ENCODE data around the gene MDGA2.

The MDGA2 gene

GRCh38 chr14:47153746-47154145 lies 521.7 kb downstream of the MDGA2 start:
- H3K4me3 ChIP-seq, result no peak overlapping the region
- H3K9ac ChIP-seq, result no peak overlapping the region
- H3K27ac ChIP-seq, result no peak overlapping the region
- no peaks in the 10 kb centered on the region for H3K4me1 ChIP-seq
- no peaks in the 10 kb centered on the region for H3K36me3 ChIP-seq
- H3K9me3 ChIP-seq, result peaks cover 3% of the 10 kb centered on the region; the same call in 1 of the 2 replicates
- H3K4me2 ChIP-seq, result no peak overlapping the region
- no peaks in the 10 kb centered on the region for H3K27me3 ChIP-seq
- no peaks in the 10 kb centered on the region for H4K20me1 ChIP-seq
- no peak for TF ChIP-seq Cebpa-rat (IDR thresholded peaks at IDR 0.05)

GRCh38 chr14:47150267-47150666 lies 525.1 kb downstream of the MDGA2 start:
- Histone ChIP-seq H4K20me1 (no peaks in the 10 kb centered on the region), H3K27ac (no peak overlapping the region), H3K4me1 (no peaks in the 10 kb centered on the region), H3K27me3 (no peaks in the 10 kb centered on the region), H3K4me3 (no peak overlapping the region), H3K9me3 (0 out of 2 replicates have a peak, but pooled peaks cover under 1% of the 10 kb centered on the region), H3K4me2 (no peak overlapping the region), H3K9ac (no peak overlapping the region), H3K36me3 (no peaks in the 10 kb centered on the region)
- TF ChIP-seq Cebpa-rat (IDR thresholded peaks at IDR 0.05), result no peak

GRCh38 chr14:47149326-47149725 lies 526.1 kb downstream of the MDGA2 start:
- Histone ChIP-seq H3K27me3 (no peaks in the 10 kb centered on the region), H4K20me1 (no peaks in the 10 kb centered on the region), H3K4me2 (no peak overlapping the region), H3K9me3 (no peaks in the 10 kb centered on the region), H3K9ac (no peak overlapping the region), H3K4me3 (no peak overlapping the region), H3K36me3 (no peaks in the 10 kb centered on the region), H3K4me1 (no peaks in the 10 kb centered on the region), H3K27ac (no peak overlapping the region)
- no peak for TF ChIP-seq Cebpa-rat (IDR thresholded peaks at IDR 0.05)

GRCh38 chr14:47148686-47149085 lies 526.7 kb downstream of the MDGA2 start:
- Histone ChIP-seq H4K20me1 (no peaks in the 10 kb centered on the region), H3K9ac (no peak overlapping the region), H3K4me2 (no peak overlapping the region), H3K27me3 (no peaks in the 10 kb centered on the region), H3K4me1 (no peaks in the 10 kb centered on the region), H3K27ac (no peak overlapping the region), H3K36me3 (no peaks in the 10 kb centered on the region), H3K4me3 (no peak overlapping the region), H3K9me3 (no peaks in the 10 kb centered on the region)
- peak; percentile 27; the same call in 1 of the 2 replicates for TF ChIP-seq Cebpa-rat (IDR thresholded peaks at IDR 0.05)

- Histone ChIP-seq H3K4me1 (no peaks in the 10 kb centered on the region), H3K36me3 (no peaks in the 10 kb centered on the region), H3K27ac (no peak overlapping the region), H3K4me2 (no peak overlapping the region), H3K27me3 (no peaks in the 10 kb centered on the region), H3K9me3 (no peaks in the 10 kb centered on the region), H3K4me3 (no peak overlapping the region), H3K9ac (no peak overlapping the region), H4K20me1 (no peaks in the 10 kb centered on the region)
- no peak for TF ChIP-seq Cebpa-rat (IDR thresholded peaks at IDR 0.05)
These were observed 554.8 kb downstream of the MDGA2 start for GRCh38 chr14:47120645-47121044.

GRCh38 chr14:47103771-47104170 lies 571.6 kb downstream of the MDGA2 start:
- Histone ChIP-seq H3K27me3 (no peaks in the 10 kb centered on the region), H3K4me2 (no peak overlapping the region), H3K4me1 (no peaks in the 10 kb centered on the region), H3K27ac (no peak overlapping the region), H3K4me3 (no peak overlapping the region), H3K9ac (no peak overlapping the region), H3K9me3 (no peaks in the 10 kb centered on the region), H3K36me3 (no peaks in the 10 kb centered on the region), H4K20me1 (no peaks in the 10 kb centered on the region)
- TF ChIP-seq Cebpa-rat (IDR thresholded peaks at IDR 0.05), result no peak

- Histone ChIP-seq H3K27ac (no peak overlapping the region), H3K27me3 (no peaks in the 10 kb centered on the region), H3K4me3 (no peak overlapping the region), H3K9ac (no peak overlapping the region), H3K4me2 (no peak overlapping the region), H4K20me1 (no peaks in the 10 kb centered on the region), H3K9me3 (no peaks in the 10 kb centered on the region), H3K4me1 (no peaks in the 10 kb centered on the region), H3K36me3 (no peaks in the 10 kb centered on the region)
- no peak for TF ChIP-seq Cebpa-rat (IDR thresholded peaks at IDR 0.05)
These were observed 572.9 kb downstream of the MDGA2 start for GRCh38 chr14:47102472-47102871.

GRCh38 chr14:47085678-47086077 lies 589.7 kb downstream of the MDGA2 start:
- Histone ChIP-seq H3K4me3 (no peak overlapping the region), H3K27me3 (no peaks in the 10 kb centered on the region), H3K27ac (no peak overlapping the region), H3K4me1 (no peaks in the 10 kb centered on the region), H3K36me3 (no peaks in the 10 kb centered on the region), H3K9ac (no peak overlapping the region), H3K9me3 (no peaks in the 10 kb centered on the region), H3K4me2 (no peak overlapping the region), H4K20me1 (no peaks in the 10 kb centered on the region)
- no peak for TF ChIP-seq Cebpa-rat (IDR thresholded peaks at IDR 0.05)

- H3K27me3 ChIP-seq, result no peaks in the 10 kb centered on the region
- TF ChIP-seq Cebpa-rat (IDR thresholded peaks at IDR 0.05), result no peak
- no peaks in the 10 kb centered on the region for H3K4me1 ChIP-seq
- H3K9me3 ChIP-seq, result no peaks in the 10 kb centered on the region
- H3K4me3 ChIP-seq, result no peak overlapping the region
- no peaks in the 10 kb centered on the region for H3K36me3 ChIP-seq
- H4K20me1 ChIP-seq, result no peaks in the 10 kb centered on the region
- no peak overlapping the region for H3K9ac ChIP-seq
- no peak overlapping the region for H3K4me2 ChIP-seq
- no peak overlapping the region for H3K27ac ChIP-seq
These were observed 610.1 kb downstream of the MDGA2 start for GRCh38 chr14:47065326-47065725.

- Histone ChIP-seq H3K27ac (no peak overlapping the region), H3K9ac (no peak overlapping the region), H3K36me3 (no peaks in the 10 kb centered on the region), H3K4me1 (no peaks in the 10 kb centered on the region), H4K20me1 (no peaks in the 10 kb centered on the region), H3K27me3 (no peaks in the 10 kb centered on the region), H3K4me3 (no peak overlapping the region), H3K9me3 (no peaks in the 10 kb centered on the region), H3K4me2 (no peak overlapping the region)
- no peak for TF ChIP-seq Cebpa-rat (IDR thresholded peaks at IDR 0.05)
These were observed 615.4 kb downstream of the MDGA2 start for GRCh38 chr14:47060050-47060449.

GRCh38 chr14:47057364-47057763 lies 618.0 kb downstream of the MDGA2 start:
- Histone ChIP-seq H3K36me3 (no peaks in the 10 kb centered on the region), H3K9ac (no peak overlapping the region), H3K9me3 (no peaks in the 10 kb centered on the region), H3K27me3 (no peaks in the 10 kb centered on the region), H3K4me2 (no peak overlapping the region), H4K20me1 (no peaks in the 10 kb centered on the region), H3K4me3 (no peak overlapping the region), H3K4me1 (no peaks in the 10 kb centered on the region), H3K27ac (no peak overlapping the region)
- no peak for TF ChIP-seq Cebpa-rat (IDR thresholded peaks at IDR 0.05)
